Measurements from ENCODE around the gene HHAT. TPM values are rescaled to one million over a fixed set of nuclear protein-coding genes. Genes with fewer than 3 reads are reported as not detected.

The HHAT gene
- total and polyA plus RNA-seq, 2 of the 13 experiments (the other 11 are each of a cell fraction or from before 2014, with no cell fraction given) = 2.6 to 4.9 TPM

DNA sequence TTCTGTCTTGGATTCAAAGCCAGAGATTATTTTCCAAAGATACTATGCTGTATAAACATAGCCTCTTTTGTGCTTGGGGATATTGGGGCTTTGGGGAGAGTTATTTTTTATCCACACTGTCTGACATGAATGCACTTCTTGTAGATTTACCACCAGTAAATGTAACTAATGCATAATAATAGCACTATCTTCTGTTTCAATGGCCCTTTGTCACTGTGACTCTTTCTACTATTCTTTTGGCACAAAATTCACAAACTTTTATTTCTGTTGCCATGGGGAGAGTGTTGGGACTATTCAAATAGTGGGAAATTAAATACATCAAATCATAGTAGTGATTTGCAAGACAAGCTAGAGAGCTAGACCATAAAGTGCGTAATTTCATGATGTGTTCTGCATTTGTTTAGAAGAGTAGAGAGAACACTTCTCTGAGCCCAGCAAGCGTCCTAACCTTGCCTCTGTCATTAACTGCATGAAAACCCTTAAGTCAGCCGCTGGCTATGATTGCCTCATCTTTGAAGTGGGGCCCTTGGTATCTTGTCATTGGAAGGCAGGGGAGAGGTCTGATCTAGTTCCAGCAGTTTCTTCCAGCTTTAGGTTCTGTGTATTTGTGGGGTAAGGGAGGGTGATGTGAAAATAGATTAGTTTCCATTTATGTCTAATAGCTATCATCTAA is 154.4 kb downstream of the HHAT start:
- Histone ChIP-seq H2AFZ (ENCODE audit: low read length) (no peak overlapping the region), H3K4me2 (ENCODE audit: low read depth, low read length) (no peak overlapping the region), H4K20me1 (ENCODE audit: insufficient read depth, low read length) (no peaks in the 10 kb centered on the region), H3K27me3 (ENCODE audit: control insufficient read depth in 1 of 2, insufficient read depth in 2 of 2, low read length in 2 of 2) (no peaks in the 10 kb centered on the region), H3K4me3 (replicated peaks in 1 of 3; ENCODE audit: insufficient read depth in 1 of 3, low read depth in 2 of 3, low read length in 3 of 3) (no peak overlapping the region), H3K9ac (ENCODE audit: insufficient read depth, low read depth, low read length) (no peak overlapping the region), H3K79me2 (ENCODE audit: insufficient read depth, low read length) (no peaks in the 10 kb centered on the region), H3K4me1 (ENCODE audit: insufficient read depth, low read length) (no peaks in the 10 kb centered on the region), H3K27ac (ENCODE audit: extremely low read length, insufficient read depth, low read length) (no peak overlapping the region), H3K9me3 (ENCODE audit: low read length) (no peaks in the 10 kb centered on the region), H3K36me3 (replicated peaks in 1 of 2; ENCODE audit: control insufficient read depth in 1 of 2, insufficient read depth in 2 of 2, low read length in 2 of 2) (no peaks in the 10 kb centered on the region)
- POLR2A ChIA-PET = no interaction called here
- TF ChIP-seq ZNF121 (CRISPR knock-in tag; IDR thresholded peaks at IDR 0.05) (no peak), PTBP1 (IDR thresholded peaks at IDR 0.05; ENCODE audit: low read depth, low read length, poor library complexity, severe bottlenecking) (no peak), ADNP (CRISPR knock-in tag; IDR thresholded peaks at IDR 0.05) (no peak), NR2F2 (IDR thresholded peaks at IDR 0.05; ENCODE audit: borderline replicate concordance, low read depth) (no peak), ZNF292 (CRISPR knock-in tag; IDR thresholded peaks at IDR 0.05; ENCODE audit: borderline replicate concordance, low read depth) (no peak), ZNF3 (CRISPR knock-in tag; IDR thresholded peaks at IDR 0.05) (no peak), ISX (CRISPR knock-in tag; conservative IDR thresholded peaks at IDR 0.05) (no peak), ZBTB7A (CRISPR knock-in tag; IDR thresholded peaks at IDR 0.05) (no peak)
- TF ChIP-seq, protein P1, sequence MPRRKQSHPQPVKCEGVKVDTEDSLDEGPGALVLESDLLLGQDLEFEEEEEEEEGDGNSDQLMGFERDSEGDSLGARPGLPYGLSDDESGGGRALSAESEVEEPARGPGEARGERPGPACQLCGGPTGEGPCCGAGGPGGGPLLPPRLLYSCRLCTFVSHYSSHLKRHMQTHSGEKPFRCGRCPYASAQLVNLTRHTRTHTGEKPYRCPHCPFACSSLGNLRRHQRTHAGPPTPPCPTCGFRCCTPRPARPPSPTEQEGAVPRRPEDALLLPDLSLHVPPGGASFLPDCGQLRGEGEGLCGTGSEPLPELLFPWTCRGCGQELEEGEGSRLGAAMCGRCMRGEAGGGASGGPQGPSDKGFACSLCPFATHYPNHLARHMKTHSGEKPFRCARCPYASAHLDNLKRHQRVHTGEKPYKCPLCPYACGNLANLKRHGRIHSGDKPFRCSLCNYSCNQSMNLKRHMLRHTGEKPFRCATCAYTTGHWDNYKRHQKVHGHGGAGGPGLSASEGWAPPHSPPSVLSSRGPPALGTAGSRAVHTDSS (CRISPR knock-in tag; conservative IDR thresholded peaks at IDR 0.05) = no peak
- TF ChIP-seq, protein P2, sequence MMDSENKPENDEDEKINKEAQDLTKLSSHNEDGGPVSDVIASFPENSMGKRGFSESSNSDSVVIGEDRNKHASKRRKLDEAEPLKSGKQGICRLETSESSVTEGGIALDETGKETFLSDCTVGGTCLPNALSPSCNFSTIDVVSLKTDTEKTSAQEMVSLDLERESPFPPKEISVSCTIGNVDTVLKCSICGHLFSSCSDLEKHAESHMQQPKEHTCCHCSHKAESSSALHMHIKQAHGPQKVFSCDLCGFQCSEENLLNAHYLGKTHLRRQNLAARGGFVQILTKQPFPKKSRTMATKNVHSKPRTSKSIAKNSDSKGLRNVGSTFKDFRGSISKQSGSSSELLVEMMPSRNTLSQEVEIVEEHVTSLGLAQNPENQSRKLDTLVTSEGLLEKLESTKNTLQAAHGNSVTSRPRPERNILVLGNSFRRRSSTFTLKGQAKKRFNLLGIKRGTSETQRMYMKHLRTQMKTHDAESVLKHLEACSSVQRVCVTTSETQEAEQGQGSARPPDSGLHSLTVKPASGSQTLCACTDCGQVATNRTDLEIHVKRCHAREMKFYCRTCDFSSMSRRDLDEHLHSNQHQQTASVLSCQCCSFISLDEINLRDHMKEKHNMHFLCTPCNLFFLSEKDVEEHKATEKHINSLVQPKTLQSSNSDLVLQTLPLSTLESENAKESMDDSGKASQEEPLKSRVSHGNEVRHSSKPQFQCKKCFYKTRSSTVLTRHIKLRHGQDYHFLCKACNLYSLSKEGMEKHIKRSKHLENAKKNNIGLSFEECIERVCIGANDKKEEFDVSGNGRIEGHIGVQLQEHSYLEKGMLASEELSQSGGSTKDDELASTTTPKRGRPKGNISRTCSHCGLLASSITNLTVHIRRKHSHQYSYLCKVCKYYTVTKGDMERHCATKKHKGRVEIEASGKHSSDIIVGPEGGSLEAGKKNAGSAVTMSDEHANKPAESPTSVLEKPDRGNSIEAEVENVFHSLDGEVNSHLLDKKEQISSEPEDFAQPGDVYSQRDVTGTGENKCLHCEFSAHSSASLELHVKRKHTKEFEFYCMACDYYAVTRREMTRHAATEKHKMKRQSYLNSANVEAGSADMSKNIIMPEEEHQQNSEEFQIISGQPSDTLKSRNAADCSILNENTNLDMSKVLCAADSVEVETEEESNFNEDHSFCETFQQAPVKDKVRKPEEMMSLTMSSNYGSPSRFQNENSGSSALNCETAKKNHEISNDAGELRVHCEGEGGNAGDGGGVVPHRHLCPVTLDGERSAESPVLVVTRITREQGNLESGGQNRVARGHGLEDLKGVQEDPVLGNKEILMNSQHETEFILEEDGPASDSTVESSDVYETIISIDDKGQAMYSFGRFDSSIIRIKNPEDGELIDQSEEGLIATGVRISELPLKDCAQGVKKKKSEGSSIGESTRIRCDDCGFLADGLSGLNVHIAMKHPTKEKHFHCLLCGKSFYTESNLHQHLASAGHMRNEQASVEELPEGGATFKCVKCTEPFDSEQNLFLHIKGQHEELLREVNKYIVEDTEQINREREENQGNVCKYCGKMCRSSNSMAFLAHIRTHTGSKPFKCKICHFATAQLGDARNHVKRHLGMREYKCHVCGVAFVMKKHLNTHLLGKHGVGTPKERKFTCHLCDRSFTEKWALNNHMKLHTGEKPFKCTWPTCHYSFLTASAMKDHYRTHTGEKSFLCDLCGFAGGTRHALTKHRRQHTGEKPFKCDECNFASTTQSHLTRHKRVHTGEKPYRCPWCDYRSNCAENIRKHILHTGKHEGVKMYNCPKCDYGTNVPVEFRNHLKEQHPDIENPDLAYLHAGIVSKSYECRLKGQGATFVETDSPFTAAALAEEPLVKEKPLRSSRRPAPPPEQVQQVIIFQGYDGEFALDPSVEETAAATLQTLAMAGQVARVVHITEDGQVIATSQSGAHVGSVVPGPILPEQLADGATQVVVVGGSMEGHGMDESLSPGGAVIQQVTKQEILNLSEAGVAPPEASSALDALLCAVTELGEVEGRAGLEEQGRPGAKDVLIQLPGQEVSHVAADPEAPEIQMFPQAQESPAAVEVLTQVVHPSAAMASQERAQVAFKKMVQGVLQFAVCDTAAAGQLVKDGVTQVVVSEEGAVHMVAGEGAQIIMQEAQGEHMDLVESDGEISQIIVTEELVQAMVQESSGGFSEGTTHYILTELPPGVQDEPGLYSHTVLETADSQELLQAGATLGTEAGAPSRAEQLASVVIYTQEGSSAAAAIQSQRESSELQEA (CRISPR knock-in tag; IDR thresholded peaks at IDR 0.05; ENCODE audit: not compliant biosample characterization) = no peak
- TF ChIP-seq, protein P3, sequence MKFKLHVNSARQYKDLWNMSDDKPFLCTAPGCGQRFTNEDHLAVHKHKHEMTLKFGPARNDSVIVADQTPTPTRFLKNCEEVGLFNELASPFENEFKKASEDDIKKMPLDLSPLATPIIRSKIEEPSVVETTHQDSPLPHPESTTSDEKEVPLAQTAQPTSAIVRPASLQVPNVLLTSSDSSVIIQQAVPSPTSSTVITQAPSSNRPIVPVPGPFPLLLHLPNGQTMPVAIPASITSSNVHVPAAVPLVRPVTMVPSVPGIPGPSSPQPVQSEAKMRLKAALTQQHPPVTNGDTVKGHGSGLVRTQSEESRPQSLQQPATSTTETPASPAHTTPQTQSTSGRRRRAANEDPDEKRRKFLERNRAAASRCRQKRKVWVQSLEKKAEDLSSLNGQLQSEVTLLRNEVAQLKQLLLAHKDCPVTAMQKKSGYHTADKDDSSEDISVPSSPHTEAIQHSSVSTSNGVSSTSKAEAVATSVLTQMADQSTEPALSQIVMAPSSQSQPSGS (CRISPR knock-in tag; IDR thresholded peaks at IDR 0.05) = no peak
- no peak for ATAC-seq
- in situ Hi-C loops (cut with HindIII; ENCODE audit: extremely low pct_ligation_motif_present, low pct_unique_long_range_greater_than_20kb) = no loop called here
- 51% methylated on average over 3 of the region's 3 CpGs for WGBS (ENCODE audit: low lambda C conversion rate)
- no peak for FAIRE-seq
- BruUV-seq (replicated peaks) = no TSS peak
- intact Hi-C loops (cut with micrococcal nuclease; ENCODE audit: unreplicated experiment) = no loop called here
- CTCF ChIA-PET (ENCODE audit: low intra/inter-chr PET ratio, low total read pairs) = no interaction called here
- DNase-seq (ENCODE audit: low spot score) = no peak
